GM19023 (cell line): ENCODE results near the gene ACTA1.
"Not testable (repeated sequence)": the region's sequence is repeated elsewhere in the genome, so short reads cannot be mapped to it uniquely, and the experiment has no call there.

Experiments used
- ATAC-seq: cut with Tn5 transposase; IDR thresholded peaks from one replicate; pipeline ENCODE4 v1.9.1; 2021; ENCODE audit warnings: mild to moderate bottlenecking, moderate library complexity; ENCODE audit not compliant: unreplicated experiment

ACTA1 gene

GRCh38 chr1:229440851-229441537 lies 7.1 kb upstream of the ACTA1 start:
- ATAC-seq, result peak; percentile 92

- no peak for ATAC-seq
Measured at GRCh38 chr1:229438021-229438420, 4.1 kb upstream of the ACTA1 start.

- ATAC-seq, result no peak
Measured at GRCh38 chr1:229437443-229437842, 3.5 kb upstream of the ACTA1 start.

- no peak for ATAC-seq
Measured at GRCh38 chr1:229436201-229436600, 2.3 kb upstream of the ACTA1 start.

DNA sequence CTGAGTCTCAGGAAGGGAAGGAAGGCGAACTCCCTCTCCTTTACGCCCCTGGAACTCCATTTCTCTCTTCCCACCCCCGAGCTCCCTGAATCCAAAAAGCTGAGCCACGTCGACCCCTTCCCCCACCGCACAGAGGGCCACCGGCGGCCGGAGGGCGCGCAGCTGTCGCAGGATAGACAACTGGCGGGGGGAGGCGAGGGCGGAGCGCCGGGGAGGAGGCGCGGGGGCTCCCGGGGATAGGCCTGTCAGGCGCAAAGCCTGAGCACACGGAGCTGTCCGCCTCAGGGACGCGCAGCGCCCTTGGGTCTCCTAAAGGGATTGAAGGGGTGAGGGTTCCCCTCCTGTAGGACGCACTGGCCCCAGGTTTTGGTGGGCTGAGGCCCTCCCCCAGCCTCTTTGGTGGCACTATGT lies 752 bp upstream of the ACTA1 start:
- no peak for ATAC-seq

GRCh38 chr1:229433364-229434004 lies 410 bp downstream of the ACTA1 start:
- ATAC-seq, result no peak

DNA sequence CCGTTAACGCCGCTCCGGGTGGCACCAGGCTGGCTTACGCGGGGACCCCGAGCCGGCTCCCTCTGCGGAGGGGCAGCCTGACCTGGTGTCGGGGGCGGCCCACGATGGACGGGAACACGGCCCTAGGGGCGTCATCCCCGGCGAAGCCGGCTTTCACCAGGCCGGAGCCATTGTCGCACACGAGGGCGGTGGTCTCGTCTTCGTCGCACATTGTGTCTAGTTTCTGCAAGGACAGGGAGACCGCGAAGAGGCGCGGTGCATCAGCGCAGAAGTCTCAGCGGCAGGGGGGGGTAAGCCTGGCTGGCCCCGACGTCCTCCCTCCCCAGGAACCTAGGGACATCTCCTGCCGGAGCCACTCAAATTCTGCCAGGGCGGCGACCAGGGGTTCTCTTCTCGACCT lies 989 bp downstream of the ACTA1 start:
- no peak for ATAC-seq

- no peak for ATAC-seq
Measured at GRCh38 chr1:229432116-229432461, 1.8 kb downstream of the ACTA1 start.

GRCh38 chr1:229431284-229432115 lies 2.4 kb downstream of the ACTA1 start:
- ATAC-seq, result no peak

DNA sequence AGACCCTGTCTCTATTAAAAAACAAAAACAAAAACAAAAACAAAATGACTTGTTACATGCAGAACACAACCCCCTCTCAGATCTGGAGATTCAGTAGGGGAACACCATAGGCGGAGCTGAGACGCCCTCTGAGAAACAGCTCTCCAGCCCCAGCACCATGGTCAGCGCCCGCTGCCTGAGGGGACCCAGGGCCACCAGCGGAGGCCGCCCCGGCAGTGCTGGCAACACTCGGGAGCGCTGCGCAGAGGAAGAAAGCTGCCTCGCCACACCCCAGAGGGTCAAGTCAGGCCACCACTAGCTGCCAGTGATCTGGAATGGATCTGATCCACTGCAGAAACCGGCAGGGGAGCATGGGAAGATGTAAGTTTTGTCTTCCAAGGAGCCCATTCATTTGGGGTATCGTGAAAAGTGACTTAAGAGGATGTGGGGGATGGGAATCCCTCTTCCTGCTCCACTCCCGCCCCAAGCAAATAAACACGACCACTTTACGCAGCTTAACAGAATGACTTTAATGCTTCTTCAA lies 3.1 kb downstream of the ACTA1 start:
- no peak for ATAC-seq

DNA sequence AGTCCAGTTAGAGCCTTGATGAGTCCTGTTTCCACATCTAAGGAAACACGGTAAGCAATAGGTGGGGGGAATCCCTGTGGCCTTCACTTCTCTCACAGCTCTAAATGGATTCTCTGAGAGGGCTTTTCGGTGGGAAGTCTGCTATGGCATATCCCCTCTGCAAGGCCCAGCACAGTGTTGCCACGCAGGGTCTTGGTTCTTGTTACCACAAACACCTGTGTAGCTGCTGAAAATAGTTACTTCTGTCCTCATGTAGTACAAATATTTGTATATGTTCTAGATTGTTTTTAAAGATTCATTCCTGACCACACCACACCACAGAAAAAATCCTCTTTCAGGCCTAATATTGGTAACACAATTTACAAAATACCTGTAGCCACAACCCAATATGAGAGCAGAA lies 5.6 kb downstream of the ACTA1 start:
- ATAC-seq, result no peak

DNA sequence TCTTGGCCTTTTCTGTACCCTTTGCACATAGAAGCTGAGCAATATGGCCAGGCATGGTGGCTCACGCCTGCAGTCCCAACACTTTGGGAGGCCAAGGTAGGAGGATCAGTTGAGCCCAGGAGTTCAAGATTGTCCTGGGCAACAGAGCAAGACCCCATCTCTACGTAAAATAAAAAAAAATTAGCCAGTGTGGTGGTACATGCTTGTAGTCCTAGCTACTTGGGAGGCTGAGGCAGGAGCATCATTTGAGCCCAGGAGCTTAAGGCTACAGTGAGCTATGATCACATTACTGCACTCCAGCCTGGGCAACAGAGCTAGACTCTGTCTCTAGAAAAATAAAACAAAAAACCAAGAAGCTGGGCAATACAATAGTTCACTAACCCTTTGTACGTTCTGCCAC lies 6.3 kb downstream of the ACTA1 start:
- ATAC-seq, result no peak

DNA sequence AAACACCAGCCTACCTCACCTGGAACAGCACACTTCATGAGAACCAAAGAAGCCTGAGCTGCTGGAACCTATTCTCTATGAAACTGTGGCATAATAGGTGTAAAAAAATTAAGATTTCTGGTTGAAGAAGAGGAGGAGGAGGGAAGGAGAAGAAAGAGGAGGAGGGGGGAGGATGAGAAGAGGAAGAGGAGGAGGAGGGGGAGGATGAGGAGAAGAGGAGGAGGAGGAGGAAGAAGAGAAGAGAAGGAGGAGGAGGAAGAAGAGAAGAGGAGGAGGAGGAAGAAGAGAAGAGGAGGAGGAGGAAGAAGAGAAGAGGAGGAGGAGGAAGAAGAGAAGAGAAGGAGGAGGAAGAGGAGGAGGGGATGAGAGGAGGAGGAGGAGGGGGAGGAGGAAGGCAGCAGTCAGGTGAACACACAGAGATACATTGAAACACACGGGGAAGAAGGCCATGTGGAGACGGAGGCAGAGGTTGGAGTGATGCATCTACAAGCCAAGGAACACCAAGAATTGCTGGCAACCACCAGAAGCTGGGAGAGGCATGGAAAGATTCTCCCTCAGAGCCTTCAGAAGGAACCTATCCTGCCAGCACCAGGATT lies 8.2 kb downstream of the ACTA1 start:
- ATAC-seq, result no peak

- ATAC-seq, result no peak
Measured at GRCh38 chr1:229420765-229421164, 13.1 kb downstream of the ACTA1 start.

DNA sequence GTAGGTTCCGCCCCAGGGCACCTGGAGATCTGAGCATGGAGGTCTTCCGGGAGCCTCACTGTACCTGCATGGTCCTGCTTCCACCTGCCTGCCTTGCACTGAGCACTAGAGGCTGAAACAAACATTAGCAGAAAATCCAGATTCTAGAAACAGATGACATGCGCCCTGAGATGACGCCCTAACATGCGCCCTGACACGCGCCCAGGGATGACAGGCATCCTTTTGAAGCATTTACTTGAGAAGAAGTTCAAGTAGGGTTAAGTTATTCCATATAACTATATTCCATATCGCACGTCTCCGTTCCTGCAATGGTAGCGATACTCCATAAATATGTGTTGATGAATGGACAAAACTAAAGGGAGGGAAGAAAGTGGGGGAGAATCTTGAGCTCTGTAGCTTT lies 13.7 kb downstream of the ACTA1 start:
- ATAC-seq, result no peak

DNA sequence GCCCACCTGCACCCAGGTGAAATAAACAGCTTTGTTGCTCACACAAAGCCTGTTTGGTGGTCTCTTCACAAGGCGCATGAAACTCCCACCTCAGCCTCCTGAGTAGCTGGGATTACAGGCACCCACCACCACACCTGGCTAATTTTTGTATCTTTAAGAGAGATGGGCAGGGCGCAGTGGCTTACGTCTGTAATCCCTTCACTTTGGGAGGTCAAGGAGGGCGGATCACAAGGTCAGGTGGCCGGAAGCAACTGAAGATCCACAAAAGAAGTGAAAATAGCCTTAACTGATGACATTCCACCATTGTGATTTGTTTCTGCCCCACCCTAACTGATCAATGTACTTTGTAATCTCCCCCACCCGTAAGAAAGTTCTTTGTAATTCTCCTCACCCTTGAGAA lies 15.3 kb downstream of the ACTA1 start:
- not testable (repeated sequence) for ATAC-seq

GRCh38 chr1:229412810-229413209 lies 21.1 kb downstream of the ACTA1 start:
- ATAC-seq, result not testable (repeated sequence)

GRCh38 chr1:229412056-229412455 lies 21.8 kb downstream of the ACTA1 start:
- ATAC-seq, result no peak

- ATAC-seq, result no peak
Measured at GRCh38 chr1:229411434-229412055, 22.3 kb downstream of the ACTA1 start.

GRCh38 chr1:229410692-229411433 lies 23.0 kb downstream of the ACTA1 start:
- ATAC-seq, result no peak
